Measurements from ENCODE around the gene FOXJ3. TPM values are rescaled to one million over a fixed set of nuclear protein-coding genes. Genes with fewer than 3 reads are reported as not detected.

FOXJ3 gene
- total and polyA plus RNA-seq, 7 donors, result 14.4 to 53.8 (median 39.9) TPM

GRCh38 chr1:42181687-42182086 is 153.3 kb downstream of the FOXJ3 start:
- Histone ChIP-seq H3K4me3 (no peak overlapping the region), H3K36me3 (peaks cover 0 to 35% (median 4%) of the 10 kb centered on the region in 4 donors), H3K27me3 (no peaks in the 10 kb centered on the region), H3K27ac (no peak overlapping the region), H3K4me1 (peaks cover 0 to 27% (median 8%) of the 10 kb centered on the region in 4 donors), H3K9me3 (no peaks in the 10 kb centered on the region)
- intact Hi-C loops (cut with DNase I), result no loop called here
- 85 to 89% methylated on average over 4 of the region's 4 CpGs for WGBS, 2 donors
- TF ChIP-seq POLR2AphosphoS5 (IDR thresholded peaks at IDR 0.05) (no peak), CTCF (IDR thresholded peaks at IDR 0.05) (no peak), EP300 (IDR thresholded peaks at IDR 0.05) (no peak), POLR2A (IDR thresholded peaks at IDR 0.05) (no peak)
- no peak for DNase-seq

GRCh38 chr1:42179900-42180329 is 155.1 kb downstream of the FOXJ3 start:
- H3K4me3 ChIP-seq, result no peak overlapping the region
- H3K27me3 ChIP-seq, result no peaks in the 10 kb centered on the region
- WGBS, 2 donors, result 85 to 86% methylated on average over 4 of the region's 4 CpGs
- DNase-seq, result no peak
- no peak overlapping the region for H3K27ac ChIP-seq
- H3K9me3 ChIP-seq, result no peaks in the 10 kb centered on the region
- intact Hi-C loops (cut with DNase I), result loop anchor here (5.0 to 10.0 kb wide), 2 partner anchors 275 to 798 kb away; partner anchors contain the start of genes PPCS and ZMYND12
- H3K36me3 ChIP-seq, result peaks cover 0 to 23% (median 4%) of the 10 kb centered on the region in 4 donors
- peaks cover 0 to 27% (median 8%) of the 10 kb centered on the region in 4 donors for H3K4me1 ChIP-seq
- TF ChIP-seq POLR2AphosphoS5 (IDR thresholded peaks at IDR 0.05) (no peak), EP300 (IDR thresholded peaks at IDR 0.05) (no peak), POLR2A (IDR thresholded peaks at IDR 0.05) (no peak), CTCF (IDR thresholded peaks at IDR 0.05) (no peak)

GRCh38 chr1:42179275-42179674 is 155.8 kb downstream of the FOXJ3 start:
- H3K27me3 ChIP-seq, result no peaks in the 10 kb centered on the region
- H3K36me3 ChIP-seq, result peaks cover 0 to 16% (median 4%) of the 10 kb centered on the region in 4 donors
- H3K4me3 ChIP-seq, result no peak overlapping the region
- WGBS, 2 donors, result 38 to 69% methylated on average over 2 of the region's 2 CpGs
- H3K9me3 ChIP-seq, result no peaks in the 10 kb centered on the region
- peak in 3 of 4 donors; percentile 15 to 45 (median 29) for TF ChIP-seq POLR2AphosphoS5 (IDR thresholded peaks at IDR 0.05)
- TF ChIP-seq CTCF (IDR thresholded peaks at IDR 0.05), result no peak
- no peak for TF ChIP-seq POLR2A (IDR thresholded peaks at IDR 0.05)
- no peak for TF ChIP-seq EP300 (IDR thresholded peaks at IDR 0.05)
- no peak overlapping the region for H3K27ac ChIP-seq
- intact Hi-C loops (cut with DNase I), result loop anchor here (5.0 to 10.0 kb wide), 2 partner anchors 276 to 797 kb away; partner anchors contain the start of genes PPCS and ZMYND12
- DNase-seq, result no peak
- H3K4me1 ChIP-seq, result peaks cover 0 to 27% (median 8%) of the 10 kb centered on the region in 4 donors

DNA sequence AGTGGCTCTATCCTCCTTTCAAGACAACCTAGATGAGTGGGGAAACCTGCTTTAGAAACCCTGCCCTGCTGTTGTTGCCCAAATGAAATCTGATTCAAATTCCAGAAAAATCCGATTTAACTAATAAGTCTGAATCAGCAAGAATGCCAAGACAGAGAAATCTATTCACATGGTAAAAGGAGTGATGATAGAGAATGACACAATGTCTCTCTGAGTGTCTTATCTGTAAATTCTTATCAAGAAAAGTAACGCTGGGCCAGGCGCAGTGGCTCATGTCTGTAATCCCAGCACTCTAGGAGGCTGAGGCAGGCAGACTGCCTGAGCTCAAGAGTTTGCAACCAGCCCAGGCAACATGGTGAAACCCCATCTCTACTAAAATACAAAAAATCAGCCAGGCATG is 156.8 kb downstream of the FOXJ3 start:
- H3K27ac ChIP-seq, result no peak overlapping the region
- H3K36me3 ChIP-seq, result peaks cover 0 to 13% (median 4%) of the 10 kb centered on the region in 4 donors
- H3K4me1 ChIP-seq, result peaks cover 0 to 34% (median 13%) of the 10 kb centered on the region in 4 donors
- 69 to 83% methylated on average over 3 of the region's 3 CpGs for WGBS, 2 donors
- intact Hi-C loops (cut with DNase I), result loop anchor here (5.0 to 10.0 kb wide), 2 partner anchors 277 to 796 kb away; partner anchors contain the start of genes PPCS and ZMYND12
- H3K27me3 ChIP-seq, result no peaks in the 10 kb centered on the region
- DNase-seq, result no peak
- no peak overlapping the region for H3K4me3 ChIP-seq
- TF ChIP-seq POLR2AphosphoS5 (IDR thresholded peaks at IDR 0.05), result no peak
- no peak for TF ChIP-seq EP300 (IDR thresholded peaks at IDR 0.05)
- TF ChIP-seq POLR2A (IDR thresholded peaks at IDR 0.05), result no peak
- no peak for TF ChIP-seq CTCF (IDR thresholded peaks at IDR 0.05)
- no peaks in the 10 kb centered on the region for H3K9me3 ChIP-seq

All from sigmoid colon (tissue), 7 donors.